HG03439 (cell line): ENCODE results near the gene E2F1.

ENCODE experiments used
- ATAC-seq: cut with Tn5 transposase; IDR thresholded peaks from one replicate; pipeline ENCODE4 v1.9.1; 2021; ENCODE audit warnings: mild to moderate bottlenecking, moderate library complexity; ENCODE audit not compliant: unreplicated experiment

The E2F1 gene, protein sequence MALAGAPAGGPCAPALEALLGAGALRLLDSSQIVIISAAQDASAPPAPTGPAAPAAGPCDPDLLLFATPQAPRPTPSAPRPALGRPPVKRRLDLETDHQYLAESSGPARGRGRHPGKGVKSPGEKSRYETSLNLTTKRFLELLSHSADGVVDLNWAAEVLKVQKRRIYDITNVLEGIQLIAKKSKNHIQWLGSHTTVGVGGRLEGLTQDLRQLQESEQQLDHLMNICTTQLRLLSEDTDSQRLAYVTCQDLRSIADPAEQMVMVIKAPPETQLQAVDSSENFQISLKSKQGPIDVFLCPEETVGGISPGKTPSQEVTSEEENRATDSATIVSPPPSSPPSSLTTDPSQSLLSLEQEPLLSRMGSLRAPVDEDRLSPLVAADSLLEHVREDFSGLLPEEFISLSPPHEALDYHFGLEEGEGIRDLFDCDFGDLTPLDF

GRCh38 chr20:33686100-33686983 lies at the start of gene E2F1:
E2F1 (minus strand) TSS chr20:33686385; CDS start chr20:33686264, 121 bp downstream.
- peak; percentile 77 for ATAC-seq

DNA sequence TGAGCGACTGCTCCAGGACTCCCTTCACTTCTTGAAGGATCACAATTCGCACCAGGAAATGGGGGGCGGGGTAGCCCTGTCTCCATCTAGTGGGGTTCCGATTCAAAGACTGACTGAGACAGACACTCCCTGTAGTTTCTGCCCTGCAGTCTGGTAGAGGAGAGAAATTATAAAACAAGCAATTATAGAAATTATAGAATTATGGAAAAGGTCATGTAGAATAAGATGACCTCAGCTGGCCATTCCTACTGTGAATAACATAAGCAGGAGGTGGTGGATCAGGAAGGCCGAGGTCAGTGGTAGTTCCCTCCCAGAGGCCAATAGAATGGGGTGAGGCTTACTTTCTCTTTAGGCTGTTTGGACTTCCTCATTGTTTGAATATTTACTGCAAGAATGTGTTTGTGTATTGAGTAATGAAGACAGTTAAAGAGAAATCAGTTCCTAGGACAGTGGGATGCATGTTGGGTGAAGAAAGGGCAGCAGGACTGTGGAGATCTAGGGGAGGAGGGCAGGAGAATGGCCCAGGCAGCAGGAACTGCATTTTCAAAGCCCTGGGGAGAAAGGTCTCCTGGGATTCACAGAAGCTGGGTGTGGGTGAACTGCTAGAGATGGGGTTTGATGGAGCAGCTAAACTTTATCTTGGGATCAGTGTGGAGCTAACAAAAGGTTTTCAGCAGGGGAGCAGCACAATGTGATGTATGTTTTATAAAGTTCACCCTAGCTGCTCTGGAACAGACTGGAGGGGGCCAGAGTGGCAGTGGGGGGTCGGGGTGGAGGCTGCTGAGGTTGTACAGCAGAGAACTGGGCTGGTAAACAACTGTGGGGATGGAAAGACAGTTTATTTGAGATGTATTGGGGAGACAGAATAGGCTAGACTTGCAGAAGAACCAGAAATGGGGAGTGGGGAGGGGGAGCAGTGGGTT lies 47.7 kb upstream of the E2F1 start:
- ATAC-seq = no peak

DNA sequence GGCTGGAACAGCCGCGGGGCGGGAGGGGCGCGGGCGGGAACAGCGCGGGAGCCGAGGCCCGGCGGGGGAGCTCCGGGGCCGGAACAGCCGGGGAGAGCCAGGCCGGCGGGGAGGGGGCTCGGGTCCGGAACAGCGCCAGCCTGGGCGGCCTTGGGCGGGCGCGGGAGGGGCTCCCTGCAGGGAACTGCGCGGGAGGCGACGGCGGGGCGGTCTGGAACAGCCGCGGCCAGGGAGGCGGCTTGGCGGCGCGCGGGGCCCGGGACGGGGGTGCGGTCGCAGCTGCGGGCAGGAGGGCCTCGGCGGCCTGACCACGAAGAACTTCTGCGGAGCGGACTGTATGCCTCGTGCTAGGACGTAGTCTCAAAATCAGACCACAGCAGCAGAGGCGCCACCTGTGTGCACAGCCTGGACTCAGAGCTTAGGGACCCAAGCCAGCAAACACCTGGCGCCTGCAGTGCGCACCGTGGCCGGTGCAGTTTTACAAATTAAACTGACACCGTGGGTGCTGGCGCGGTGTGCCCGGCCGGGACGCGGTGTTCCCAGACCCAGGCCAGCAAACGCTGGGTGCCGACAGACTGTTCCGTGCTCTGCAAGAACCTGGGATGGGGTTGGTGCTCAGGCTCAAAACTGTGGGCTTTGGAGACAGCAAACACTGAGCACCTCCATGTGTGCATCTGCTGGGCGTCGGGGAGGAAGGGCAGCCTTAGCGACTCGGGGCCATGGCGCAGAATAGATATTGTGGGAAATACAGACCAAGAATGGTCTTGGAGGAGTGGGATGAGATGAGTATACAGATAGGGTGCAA lies 46.2 kb upstream of the E2F1 start:
- ATAC-seq = peak; percentile 69

DNA sequence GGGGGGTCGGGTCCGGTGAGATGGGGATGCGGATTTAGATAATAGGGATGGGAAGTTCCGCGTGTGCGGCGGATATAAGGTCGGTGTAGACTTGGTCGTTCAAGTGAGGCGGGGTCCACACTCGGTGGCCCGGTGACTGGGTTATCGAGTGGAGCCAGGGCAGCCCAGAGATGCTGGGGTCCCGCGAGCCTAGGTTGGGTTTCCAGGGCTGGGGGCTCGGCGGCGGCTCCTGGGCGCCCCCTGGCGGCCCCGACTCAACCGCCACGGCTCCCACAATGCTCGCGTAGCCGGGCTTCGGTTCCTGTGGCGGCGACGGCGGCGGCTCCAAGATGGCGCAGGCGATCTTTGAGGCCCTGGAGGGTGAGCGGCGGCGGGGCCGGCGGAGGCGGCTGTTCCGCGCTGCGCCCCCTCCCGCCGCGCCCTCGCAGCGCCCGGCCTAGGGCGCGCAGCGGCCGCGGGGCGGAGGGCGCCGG lies 45.5 kb upstream of the E2F1 start, which contains the start of gene ZNF341:
Gene ZNF341 (plus strand): TSS at position 304 of the 473 bp plus-strand sequence. CDS start 26 bp downstream, at position 330.
- ATAC-seq = peak; percentile 71

GRCh38 chr20:33730946-33731692 lies 44.9 kb upstream of the E2F1 start:
- no peak for ATAC-seq

GRCh38 chr20:33729101-33729500 lies 42.9 kb upstream of the E2F1 start:
- no peak for ATAC-seq

GRCh38 chr20:33728463-33728862 lies 42.3 kb upstream of the E2F1 start:
- ATAC-seq = no peak

DNA sequence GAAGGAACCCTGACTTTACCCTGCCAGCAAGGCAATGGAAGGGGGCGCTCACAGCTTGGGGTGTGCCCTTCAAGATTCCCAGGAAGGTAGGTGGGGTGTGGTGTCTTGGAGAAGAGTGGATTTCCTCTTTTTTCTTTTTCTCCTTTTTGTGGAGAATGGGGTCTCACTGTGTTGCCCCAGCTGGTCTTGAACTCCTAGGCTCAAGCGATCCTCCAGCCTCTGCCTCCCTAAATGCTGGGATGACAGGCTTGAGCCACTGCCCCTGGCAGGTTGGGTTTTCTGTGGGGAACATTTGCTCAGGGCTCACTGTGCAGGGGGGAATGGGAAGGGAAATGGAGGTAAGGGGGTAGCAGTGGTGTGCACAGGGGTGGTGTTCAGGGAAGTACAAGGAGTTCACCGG lies 41.6 kb upstream of the E2F1 start:
- ATAC-seq = no peak

DNA sequence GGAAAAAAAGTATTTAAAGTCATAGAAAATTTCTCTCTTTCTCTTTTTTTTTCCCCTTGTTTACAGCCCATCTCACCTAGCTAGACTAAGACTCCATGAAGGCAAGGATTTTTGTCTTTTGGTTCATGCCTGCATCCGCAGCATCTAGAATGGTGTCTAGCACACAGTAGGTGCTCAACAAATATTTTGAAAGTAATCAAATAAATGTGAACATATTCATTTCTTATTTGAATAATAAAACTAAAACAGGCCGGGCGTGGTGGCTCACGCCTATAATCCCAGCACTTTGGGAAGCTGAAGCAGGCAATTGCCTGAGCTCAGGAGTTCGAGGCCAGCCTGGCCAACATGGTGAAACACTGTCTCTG lies 40.9 kb upstream of the E2F1 start:
- no peak for ATAC-seq

- ATAC-seq = no peak
Observed at GRCh38 chr20:33725607-33726264, 39.6 kb upstream of the E2F1 start.

- ATAC-seq = no peak
Observed at GRCh38 chr20:33724439-33725094, 38.4 kb upstream of the E2F1 start.

DNA sequence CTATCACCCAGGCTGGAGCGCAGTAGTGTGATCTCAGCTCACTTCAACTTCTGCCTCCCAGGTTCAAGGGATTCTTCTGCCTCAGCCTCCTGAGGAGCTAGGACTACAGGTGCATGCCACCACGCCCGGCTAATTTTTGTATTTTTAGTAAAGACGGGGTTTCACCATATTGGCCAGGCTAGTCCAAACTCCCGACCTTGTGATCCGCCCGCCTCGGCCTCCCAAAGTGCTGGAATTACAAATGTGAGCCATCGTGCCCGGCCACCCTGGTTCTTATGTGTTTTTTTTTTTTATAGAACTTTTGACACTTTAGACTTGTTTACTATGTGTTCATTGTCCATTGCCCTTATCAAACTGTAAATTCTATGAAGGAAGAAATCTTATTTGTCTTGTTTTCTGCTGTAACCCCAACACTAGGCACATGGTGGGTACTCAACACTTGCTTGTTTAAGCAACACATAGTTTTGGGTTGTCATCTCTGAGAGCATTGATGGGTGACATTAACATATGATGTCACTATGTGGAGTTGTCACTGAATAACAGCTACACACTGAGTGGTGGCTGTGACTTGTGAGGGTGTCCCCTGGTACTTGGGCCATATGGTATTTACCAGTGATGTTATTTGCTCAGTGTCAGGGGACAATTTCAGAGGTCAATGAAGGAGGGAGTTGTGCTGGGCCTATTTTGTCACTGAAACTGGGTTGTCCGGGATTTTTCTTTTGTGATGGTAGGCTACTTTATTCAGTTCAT lies 35.4 kb upstream of the E2F1 start:
- no peak for ATAC-seq

GRCh38 chr20:33719989-33720709 lies 34.0 kb upstream of the E2F1 start, which contains the start of gene PXMP4:
PXMP4 (minus strand) TSS chr20:33720310; CDS start chr20:33720207, 103 bp downstream.
- ATAC-seq = peak; percentile 97

GRCh38 chr20:33719277-33719988 lies 33.2 kb upstream of the E2F1 start:
- no peak for ATAC-seq

DNA sequence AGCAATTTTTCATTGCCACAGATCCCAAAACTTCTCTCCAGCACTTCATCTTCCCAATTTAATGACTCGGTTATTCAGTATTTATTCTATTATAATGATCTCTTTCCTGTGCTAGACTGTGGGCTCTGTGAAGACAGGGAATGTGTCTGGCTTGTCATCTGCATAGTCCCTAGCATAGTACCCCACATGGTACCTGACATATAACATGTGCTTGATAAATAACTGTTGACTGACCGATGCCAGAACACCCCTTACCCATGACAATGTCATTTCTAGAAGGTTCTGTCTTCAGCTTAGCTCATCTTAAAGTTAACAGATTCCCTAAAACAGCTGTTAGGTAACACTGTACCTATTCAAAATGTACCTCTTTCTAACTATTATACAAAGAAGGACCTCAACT lies 30.3 kb upstream of the E2F1 start:
- ATAC-seq = no peak

DNA sequence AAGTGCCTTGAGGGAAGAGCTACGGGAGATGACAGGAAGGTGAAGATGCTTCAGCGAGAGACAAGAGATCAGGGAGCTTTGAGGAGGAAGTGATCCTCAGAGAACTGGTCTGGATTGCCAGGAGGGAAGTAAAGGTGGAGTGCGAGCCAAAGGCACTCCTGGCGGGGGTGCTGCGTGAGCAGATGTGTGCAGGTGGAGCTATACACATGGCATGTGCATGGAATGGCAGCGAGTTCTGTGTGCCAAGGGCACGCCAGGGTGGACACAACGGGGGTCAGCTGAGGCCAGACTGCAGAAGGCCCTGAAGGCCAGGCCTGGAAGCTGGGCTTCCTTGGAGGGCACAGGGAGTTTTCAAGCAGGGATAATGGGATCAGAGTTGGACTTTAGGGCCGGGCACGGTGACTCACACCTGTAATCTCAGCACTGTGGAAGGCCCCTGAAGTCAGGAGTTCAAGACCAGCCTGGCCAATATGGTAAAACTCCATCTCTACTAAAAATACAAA lies 27.7 kb upstream of the E2F1 start:
- no peak for ATAC-seq
